HG03175 (cell line): ENCODE results near the gene MIF4GD.
"Not testable (repeated sequence)": the region's sequence is repeated elsewhere in the genome, so short reads cannot be mapped to it uniquely, and the experiment has no call there.

Source experiments
- ATAC-seq: cut with Tn5 transposase; IDR thresholded peaks from one replicate; pipeline ENCODE4 v1.9.1; 2021; ENCODE audit warnings: mild to moderate bottlenecking, moderate library complexity; ENCODE audit not compliant: unreplicated experiment

MIF4GD gene

DNA sequence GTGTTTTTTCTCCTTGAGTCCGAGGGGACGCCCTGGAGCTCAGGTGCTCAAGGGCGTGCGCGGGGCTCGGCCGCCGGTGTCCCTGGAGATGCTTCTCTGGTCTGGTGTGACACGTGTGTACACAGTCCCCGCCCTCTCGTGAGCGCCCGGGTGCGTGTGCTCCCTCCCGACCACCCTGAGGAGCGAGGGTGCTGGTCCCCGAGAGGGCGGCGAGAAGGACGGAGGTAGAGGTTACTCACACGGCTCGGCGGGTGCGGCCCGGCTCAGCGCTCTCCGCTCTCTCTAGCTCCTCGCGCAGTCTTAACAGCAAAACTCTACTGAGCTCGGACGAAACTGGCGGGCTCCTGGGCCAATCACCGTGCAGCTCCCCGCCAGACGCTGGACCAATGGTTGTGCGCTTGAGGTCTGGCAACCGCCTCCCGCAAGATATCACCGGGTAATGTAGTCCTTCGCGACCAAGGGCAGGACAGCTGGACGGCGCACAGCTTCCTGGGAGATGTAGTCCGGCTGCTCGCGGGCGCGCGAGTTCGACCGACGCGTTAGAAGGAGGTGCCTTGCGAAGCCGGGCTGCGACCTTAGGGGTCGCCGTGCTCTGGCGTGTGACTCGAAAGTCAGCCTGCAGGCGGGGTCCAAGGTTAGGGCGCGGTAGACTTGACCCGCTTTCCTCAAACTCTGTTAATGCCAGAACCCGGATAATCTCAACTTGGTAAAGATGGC, 18.2 kb upstream of the MIF4GD start, which contains the start of gene SLC25A19:
Gene SLC25A19, minus strand, starts transcription at position 319 of the 717 bp plus-strand sequence. CDS start 2,669 bp downstream, outside the sequence.
- peak; percentile 93 for ATAC-seq

DNA sequence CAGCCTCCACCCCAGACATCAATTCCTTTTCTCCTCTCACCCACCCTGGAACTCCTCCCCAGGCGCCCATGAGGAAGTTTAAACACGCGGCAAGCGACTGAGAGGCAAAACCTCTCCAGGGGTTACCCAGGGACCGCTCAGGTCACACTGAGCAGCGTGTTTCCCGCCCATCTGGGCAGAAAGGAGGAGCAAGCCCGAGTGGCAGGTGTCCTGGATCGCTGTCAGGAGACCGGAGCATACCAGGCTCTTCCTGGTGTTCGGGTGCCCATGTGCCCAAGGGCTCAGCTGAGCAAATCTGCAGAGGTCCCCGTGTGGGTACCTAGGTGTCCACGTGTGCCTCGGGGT, 17.7 kb upstream of the MIF4GD start:
- ATAC-seq: peak; percentile 15

DNA sequence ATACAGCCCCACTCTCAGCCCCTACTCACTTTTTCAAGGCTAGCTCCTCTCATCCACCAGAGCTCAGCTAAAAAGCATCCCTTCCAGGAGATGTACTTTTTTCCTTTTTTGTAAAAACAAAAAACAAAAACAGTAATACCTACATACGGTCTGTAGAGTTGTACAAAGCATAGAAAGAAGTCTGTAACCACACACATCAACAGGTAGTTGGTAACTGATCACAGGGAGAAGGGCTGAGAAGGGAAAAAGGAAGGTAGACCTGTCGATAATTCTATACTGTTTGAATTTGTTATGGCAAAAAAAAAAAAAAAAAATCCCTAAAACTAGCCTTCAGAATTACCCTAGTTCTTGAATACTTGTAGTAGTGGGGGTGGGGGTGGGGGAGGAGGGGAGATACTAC, 17.3 kb upstream of the MIF4GD start:
- no peak for ATAC-seq

DNA sequence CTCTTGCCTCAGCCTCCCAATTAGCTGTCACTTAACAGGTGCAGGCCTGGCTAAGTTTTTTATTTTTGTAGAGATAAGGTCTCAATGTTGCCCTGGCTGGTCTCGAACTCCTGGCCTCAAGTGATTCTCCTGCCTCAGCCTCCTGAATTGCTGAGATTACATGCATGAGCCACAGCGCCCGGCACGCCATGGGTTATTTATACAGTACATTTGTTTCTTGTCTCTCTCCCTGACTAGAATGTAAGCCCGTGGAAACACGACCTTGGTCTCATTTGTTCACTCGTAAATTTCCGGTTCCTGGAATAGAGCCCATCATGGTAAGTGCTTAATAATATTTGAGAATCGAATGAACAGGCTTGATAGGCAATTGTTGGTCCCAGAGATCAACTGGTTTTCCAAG, 16.2 kb upstream of the MIF4GD start:
- ATAC-seq: no peak

DNA sequence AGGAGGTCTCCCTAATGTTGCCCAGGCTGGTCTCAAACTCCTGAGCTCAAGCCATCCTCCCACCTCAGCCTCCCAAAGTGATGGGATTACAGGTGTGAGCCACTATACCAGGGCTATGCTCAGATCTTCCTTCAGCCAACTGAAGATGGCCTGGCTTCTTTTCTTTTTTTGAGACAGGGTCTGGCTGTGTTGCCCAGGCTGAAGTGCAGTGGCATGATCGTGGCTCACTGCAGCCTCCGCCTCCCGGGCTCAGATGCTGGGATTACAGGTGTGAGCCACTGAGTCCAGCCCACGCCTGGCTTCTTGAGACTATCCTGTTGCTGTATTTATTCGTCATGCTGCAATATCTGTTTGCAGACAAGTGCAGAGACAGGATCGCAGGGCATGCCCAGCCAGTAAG, 14.1 kb upstream of the MIF4GD start:
- no peak for ATAC-seq

DNA sequence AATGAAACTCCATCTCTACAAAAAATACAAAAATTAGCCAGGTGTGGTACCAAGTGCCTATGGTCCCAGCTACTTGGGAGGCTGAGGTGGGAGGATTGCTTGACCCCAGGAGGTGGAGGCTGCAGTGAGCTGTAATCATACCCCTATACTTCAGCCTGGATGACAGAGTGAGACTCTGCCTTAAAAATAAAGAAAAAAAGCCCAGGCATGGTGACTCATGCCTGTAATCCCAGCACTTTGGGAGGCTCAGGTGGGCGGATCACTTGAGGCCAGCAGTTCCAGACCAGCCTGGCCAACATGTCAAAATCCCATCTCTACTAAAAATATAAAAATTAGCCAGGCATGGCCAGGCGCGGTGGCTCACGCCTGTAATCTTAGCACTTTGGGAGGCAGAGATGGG, 9.2 kb upstream of the MIF4GD start:
- not testable (repeated sequence) for ATAC-seq

DNA sequence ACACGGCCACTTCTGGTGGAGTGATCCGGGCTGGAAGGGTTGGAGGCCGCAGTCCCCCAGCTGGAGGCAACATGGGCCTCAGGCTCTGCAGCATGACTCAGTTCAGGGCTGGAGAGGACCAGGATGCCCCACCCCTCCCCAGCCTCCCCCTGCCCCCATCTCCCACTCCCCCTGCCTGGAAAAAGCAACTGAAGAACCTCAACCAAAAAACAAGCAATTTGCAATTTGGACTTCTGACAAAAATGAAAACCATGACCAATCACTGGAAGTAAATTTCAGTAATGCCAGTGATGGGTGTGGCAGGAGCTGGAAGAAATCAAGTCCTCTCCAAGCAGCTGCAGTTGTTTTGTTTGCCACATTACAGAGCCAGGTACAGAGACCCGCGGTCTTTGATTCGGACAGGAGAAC, 6.6 kb upstream of the MIF4GD start:
- ATAC-seq: no peak

DNA sequence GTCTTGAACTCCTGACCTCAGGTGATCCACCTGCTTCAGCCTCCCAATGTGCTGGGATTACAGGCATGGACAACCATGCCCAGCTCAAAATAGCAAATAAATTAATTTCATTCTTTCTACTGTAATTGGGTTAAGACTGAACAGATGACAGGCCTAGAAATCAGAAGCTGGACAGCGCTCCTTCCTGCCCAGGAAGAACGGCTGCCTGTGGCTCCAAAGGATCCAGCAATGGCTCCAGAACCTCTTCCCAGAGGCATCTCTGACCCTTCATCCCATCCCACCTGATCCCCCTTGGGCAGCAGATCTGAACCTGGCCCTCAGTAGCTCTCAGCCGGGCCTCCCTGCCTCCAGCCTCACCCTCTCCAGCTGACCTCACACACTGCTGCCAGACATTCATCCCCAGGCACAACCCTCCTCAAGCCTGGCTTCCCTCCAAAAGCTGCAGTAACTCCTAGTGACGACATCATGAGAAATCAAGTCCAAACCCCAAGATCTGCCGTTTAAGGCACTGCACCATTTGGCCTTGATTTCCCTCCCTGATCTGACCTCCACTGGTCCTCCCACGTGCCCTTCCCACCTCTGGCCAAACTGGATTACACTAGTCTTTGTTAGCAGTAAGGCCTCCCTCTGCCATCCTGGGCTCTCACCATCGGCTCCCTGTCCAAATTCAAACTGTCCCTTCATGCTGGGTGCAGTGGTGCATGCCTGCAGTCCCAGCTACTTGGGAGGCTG, 3.1 kb upstream of the MIF4GD start:
- no peak for ATAC-seq

DNA sequence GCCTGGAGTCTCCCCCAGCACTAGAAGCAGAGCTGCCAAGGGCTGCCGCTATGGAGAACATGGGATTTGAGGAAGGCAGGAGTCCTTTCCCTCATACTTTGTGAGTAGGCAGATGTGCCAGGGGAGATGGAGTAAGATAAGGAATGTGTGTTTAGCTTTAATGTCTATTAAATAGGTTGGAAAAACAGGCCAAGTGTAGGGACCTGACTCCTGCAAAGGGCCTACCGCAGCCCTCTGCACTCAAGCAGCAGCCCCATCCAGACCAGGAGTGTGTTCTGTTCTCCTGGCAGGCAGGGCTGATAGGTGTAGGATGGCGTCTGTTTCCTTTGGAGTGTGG, 1.8 kb upstream of the MIF4GD start:
- no peak for ATAC-seq

DNA sequence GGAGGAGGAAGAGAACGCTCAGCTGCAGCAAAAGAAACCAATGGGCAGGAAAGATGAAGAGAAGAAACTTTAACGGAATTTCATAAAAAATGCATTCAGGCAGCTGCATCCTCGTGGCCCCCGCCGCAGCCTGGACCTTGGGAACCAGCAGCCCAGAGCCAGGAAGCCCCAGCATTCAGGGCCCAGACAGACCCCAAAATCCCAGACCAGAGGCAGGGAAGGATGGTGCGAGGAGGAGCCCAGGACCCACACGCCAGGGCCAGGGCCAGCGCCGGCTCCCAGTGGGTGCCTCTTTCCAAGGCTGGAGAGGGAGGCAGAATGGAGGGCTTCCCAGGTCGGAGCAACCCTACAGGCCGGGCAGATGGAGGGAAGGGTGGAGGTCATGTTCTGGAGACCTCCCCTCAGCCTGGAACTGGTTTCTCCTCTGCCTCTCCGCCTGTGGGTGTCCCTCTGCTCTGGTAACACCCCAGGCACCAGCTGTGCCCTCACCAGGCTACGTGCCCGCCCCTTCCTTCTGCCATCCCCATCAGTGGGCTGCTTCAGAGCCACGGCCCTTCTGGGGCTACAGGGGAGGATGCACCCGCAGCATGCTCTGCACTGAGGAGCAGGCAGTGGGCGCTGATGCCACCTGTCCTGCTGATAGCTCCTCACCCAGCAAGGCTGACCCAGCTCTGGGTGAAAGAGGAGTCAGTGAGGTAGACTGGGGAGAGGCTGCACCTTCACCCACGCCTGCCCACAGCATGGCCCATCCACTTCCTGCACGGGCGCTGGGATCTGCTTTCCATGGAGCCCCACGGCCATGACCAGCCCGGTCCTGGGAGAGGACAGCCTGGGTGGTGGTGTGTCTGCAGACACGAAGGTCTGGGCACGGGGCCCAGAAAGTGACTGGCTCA, 1.2 kb upstream of the MIF4GD start:
- ATAC-seq: no peak

DNA sequence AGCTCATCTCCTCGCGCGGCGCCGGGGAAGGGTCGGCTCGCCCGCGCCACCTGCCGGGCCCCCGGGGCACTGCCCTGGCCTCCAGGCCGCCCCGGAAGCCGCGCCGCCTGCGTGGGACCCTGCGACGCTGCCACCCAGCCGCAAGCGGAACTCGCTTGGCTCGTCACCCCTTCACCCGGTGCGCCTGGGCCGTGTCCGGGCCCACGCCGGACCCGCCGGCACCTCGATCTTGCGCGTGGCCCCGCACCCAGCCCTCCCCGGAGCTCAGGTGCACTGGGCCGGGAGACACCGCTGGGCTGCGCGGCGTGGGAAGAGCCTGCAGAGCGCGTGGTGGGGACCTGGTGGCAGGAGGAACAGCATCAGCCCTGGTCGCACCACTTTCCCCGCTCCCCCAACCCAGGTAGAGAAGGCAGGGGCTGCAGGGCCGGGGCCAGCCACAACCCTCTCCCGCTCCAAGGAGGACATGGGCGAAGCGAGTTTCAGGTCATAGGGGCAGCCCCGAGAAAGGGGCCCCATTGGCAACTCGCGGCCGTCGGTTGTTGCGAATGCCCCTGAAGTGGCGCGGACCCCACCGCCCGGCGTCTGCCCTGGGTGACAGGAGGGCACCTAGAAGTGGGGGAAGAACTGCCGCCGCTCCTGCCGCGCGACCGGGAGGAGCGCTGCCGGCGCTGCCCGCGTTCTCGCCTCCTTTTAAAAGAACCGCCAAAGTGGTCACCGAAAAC, 363 bp upstream of the MIF4GD start:
- ATAC-seq: peak; percentile 79

DNA sequence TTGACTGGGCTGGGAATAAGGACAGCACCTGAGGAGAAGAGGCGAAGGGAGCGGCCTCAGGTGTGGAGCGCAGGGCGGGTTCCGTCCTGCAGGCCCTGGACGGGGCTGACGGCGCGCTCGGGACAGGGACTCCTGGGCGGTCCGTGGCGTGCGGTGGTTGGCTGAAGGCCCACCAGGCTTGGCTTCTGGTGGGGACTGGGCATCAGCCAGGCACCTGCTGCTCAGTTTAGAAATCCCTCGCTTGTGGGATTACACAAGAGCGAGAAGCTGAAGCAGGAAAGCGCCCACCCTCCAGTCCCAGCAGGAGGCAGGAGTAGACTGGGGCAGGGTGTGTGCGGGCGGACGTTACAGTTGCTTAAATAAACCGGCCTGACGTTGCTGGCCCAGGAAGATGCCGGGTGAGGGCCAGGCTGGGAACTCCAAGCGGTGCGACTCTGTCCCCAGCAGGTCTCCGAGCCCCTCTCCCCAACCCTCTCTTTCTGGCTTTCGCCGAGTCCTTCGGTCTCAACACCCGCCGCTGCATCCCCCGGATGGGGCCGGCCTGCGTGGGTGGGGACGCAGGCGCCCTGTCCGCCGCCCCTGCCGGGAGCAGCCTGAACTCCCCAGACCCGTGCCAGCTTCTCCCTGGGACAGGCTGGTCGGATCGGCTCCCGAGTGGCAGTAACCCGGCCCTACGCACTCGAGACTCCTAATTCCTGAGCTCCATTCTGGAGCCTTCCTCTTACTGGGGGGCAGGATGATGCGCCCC, 639 bp downstream of the MIF4GD start:
- ATAC-seq: peak; percentile 46

DNA sequence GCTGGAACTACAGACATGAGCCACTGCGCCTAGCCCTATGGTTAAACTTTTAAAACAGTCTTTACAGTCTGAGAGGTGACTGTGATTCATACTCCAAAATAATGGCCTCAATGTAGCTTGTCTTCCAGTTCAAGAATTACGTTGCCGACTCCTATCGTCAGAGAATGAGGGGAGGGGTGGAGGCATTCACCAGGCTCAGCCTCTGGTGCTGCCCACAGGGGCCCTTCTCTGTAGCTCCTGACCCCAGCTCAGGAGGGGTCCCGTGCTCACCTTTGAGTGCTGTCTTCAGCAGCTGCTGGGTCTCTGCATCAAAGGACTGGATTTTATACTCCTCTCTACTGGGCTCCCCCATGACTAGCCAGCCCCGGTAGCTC, 1.2 kb downstream of the MIF4GD start:
- ATAC-seq: no peak

DNA sequence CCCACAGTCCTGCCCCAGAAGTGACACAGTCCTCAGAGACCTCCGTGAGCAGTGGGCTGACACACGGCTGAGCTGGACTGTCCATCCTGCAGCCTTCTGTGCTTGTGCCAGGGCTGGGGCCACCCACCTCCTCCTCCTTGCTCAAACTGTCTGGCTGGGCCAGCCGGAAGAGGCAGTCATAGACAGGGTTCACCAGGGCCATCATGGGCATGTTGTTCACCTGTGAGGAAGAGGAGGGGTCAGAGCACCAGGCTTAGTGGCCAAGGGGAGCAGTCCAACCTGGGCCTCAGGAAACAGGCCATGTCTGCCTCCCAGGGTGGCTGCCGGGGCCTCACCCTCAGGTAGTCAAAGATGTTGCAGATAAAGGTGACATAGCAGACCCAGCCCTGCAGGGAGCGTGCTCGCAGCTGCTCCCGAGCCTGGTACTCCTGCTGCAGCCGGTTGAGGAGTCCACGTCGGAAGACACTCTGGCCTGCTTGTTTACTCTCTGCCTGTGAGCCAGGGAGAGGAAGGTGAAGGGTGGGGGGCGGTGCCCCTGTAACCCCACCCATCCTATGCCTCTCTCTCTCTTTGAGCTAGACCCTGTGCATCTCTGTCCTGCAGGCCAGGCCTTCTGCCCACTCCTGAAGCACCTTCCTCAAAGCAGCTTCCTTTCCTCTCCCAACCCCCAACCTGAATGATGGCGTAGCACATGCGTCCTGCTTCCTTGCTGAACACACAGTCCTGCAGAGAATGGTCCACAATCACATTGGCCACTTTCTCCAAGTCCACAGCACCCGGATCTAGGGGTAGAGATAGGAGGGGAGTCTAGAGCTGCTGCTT, 3.4 kb downstream of the MIF4GD start:
- no peak for ATAC-seq

DNA sequence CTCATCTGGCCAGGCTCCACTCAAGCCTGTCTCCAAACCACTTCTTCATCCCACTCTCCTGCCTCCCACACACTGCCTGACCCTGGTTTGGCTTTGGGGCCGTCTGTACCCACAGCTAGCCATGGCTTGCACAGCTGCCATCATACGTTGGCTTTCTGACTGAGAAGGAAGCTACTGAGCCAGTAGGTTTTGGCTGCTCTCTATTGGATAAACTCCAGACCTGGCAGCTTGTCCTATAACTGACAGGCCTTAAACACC, 3.9 kb downstream of the MIF4GD start:
- no peak for ATAC-seq

DNA sequence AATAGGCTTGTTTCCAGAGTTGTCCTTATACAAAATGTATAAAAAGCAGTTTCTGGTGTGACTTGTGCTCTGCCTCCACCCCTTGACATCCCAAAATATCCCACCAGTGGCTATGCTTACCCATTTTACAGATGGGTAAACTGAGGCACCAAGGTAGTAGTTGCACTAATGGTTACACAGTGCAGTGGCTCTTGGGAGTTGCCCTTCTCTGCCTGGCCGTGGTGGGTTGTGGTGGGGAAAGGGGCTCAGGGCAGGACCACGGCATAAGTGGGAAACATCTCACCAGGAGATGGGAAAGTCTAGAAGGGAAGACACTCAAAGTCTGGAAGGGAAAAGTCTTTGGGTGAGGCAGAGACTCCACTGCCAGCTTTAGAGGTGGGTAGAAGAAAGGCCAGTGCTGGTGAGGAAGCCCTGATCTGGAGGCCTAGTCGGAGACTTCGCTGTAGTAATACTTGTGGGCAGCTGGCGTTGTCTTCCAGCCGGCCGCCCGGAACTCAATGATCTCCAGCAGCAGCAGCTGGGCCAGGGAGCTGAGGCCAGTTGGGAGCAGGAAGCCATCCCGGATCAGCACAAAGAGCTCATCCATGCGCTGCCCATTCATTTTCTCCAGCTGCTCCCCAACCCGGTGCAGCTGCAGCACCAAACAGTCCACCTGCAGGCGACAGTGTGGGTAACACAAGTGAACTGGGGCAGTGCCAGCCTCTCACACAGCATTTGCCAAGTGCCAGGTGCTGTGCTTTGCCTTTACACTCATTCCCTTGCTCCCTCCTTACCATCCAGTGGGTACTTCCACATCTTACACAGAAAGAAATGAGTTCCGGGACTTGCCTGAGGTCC, 4.5 kb downstream of the MIF4GD start:
- no peak for ATAC-seq

DNA sequence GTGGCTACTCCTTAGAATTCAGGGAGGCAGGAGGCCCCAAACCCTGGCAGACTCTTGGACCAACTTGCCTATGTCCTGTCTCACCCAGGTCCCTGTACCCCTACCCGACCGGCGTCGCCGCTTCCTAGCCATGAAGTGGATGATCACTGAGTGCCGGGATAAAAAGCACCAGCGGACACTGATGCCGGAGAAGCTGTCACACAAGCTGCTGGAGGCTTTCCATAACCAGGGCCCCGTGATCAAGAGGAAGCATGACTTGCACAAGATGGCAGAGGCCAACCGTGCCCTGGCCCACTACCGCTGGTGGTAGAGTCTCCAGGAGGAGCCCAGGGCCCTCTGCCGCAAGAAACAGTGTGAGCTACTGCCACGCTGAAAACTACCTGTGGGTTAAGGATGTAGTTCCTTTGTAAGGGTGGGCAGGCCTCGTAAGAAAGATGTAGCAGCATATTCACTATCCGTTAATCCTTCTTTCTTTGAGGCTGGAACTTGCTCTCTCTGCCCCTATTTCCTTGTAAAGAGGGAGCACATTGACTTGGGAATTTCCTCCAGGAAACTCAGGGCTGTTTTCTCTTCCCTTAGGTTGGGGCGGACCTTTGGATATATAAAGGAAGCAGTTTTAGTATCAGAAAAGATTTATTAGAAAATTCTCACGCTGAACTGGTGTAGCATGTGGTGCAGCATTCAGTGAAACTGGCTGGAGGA, 5.3 kb downstream of the MIF4GD start:
- ATAC-seq: no peak

DNA sequence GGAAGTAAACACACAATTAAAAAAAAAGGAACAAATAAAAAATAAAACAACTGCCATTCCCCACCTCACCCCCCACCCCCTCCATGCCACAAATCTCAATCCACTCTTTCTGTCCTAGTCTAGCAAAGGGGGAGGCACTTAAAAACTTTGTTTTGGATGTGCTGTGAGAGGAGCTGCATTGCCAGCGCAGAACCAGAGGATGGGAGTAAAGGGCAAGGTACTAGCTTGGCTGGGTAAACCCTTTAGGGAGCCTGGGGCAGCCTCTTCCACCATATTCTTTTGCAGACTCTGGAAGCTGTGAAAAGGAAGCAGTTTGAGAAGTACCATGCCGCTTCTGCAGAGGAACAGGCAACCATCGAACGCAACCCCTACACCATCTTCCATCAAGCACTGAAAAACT, 8.0 kb downstream of the MIF4GD start:
- ATAC-seq: no peak
